Calu3 (cell line): ENCODE results near the gene TWIST2. TPM values are rescaled to one million over a fixed set of nuclear protein-coding genes. Genes with fewer than 3 reads are reported as not detected.

ENCODE experiments used
- BruUV-seq: library from RNA; stranded (reverse); fragments of 400-500 nt; replicated peaks from 2 replicates; lab custom pipeline; 2021; lab: Mats Ljungman, UMichigan
- CTCF ChIA-PET: fragments of 300-600 bp; sonication (Branson Sonifier 250); formaldehyde crosslinking; loops from one replicate; lab custom pipeline; 2022; ENCODE audit warnings: antibody characterized with exemption; lab: Charles Lee
- DNase-seq: peaks from one replicate; pipeline ENCODE4 v3.0.0; 2022
- H3K27ac Mint-ChIP-seq: one replicate; pipeline ENCODE4 v1.8.0; 2022; ENCODE audit warnings: mixed read lengths; ENCODE audit not compliant: unreplicated experiment
- H3K27me3 Mint-ChIP-seq: one replicate; pipeline ENCODE4 v1.8.0; 2022; ENCODE audit warnings: mixed read lengths; ENCODE audit not compliant: unreplicated experiment
- H3K36me3 Mint-ChIP-seq: one replicate; pipeline ENCODE4 v1.8.0; 2022; ENCODE audit warnings: mild to moderate bottlenecking, moderate library complexity, mixed read lengths; ENCODE audit not compliant: insufficient read depth, unreplicated experiment
- H3K4me1 Mint-ChIP-seq: one replicate; pipeline ENCODE4 v1.8.0; 2022; ENCODE audit warnings: mild to moderate bottlenecking, low read depth, mixed read lengths; ENCODE audit not compliant: unreplicated experiment
- H3K4me3 Mint-ChIP-seq: one replicate; pipeline ENCODE4 v1.8.0; 2022; ENCODE audit warnings: mild to moderate bottlenecking, low read depth, moderate library complexity, mixed read lengths; ENCODE audit not compliant: unreplicated experiment
- H3K9me3 Mint-ChIP-seq: one replicate; pipeline ENCODE4 v1.8.0; 2022; ENCODE audit warnings: low read depth, mixed read lengths; ENCODE audit not compliant: unreplicated experiment
- intact Hi-C: fragments of 100-400 bp; cut with micrococcal nuclease; formaldehyde crosslinking; loops from one replicate; pipeline ENCODE4 v1.10.0; 2022; ENCODE audit not compliant: unreplicated experiment
- total RNA-seq: library from RNA; stranded (reverse); gene quantifications from 2 replicates; pipeline ENCODE4 v1.2.3, GENCODE V29; 2022
- TF ChIP-seq, protein P1 (sequence below): fragments of 200-600 bp; IDR thresholded peaks from one replicate; pipeline ENCODE4 v1.8.0; 2022; ENCODE audit warnings: antibody characterized with exemption; ENCODE audit not compliant: unreplicated experiment

The TWIST2 gene
- total RNA-seq, 1 experiment from 2014 or later, result not detected

DNA sequence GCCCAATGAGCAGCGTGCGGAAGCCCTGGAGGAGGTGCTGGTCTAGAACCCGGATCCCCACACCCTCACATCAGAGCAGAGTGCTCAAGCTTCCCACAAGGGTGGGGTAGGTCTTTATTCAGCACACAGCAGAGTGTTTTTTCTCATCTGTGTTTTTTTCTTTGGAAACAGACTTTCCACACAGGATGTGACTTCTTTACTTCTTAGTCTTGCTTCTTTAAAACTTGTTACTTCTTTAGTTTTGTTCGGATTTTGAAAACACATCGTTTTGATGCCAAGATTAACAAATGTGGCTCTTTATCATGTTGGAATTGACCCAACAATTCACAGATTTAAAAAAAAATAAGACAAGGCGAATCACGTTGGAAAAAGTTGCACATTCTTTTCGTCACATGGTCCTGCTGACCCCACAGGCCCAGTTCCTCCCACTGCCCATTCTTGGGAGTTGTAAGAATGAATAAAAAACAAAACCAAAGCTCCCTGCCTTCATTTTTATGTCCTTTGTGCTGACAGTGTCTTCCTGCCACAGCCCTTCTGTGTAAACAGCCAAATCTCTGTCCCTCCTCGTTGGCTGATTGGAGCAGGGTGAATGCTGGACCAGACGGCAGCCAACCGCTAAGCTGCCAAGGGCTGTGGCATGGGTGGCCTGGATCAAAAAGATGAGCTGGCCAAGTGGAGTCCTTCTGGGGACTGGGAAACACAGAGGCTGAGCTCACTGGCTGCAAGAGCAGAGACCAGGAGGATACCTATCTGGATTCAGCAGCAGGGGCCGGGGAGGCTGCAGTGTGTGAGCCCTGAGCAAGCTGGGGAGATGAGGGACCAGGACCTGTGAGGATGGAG, 81.6 kb downstream of the TWIST2 start:
- peaks cover 9% of the 10 kb centered on the region for H3K9me3 Mint-ChIP-seq
- H3K27me3 Mint-ChIP-seq, result peaks cover 89% of the 10 kb centered on the region
- H3K36me3 Mint-ChIP-seq, result no peaks in the 10 kb centered on the region
- H3K27ac Mint-ChIP-seq, result no peak overlapping the region
- DNase-seq, result no peak
- BruUV-seq, result no TSS peak
- CTCF ChIA-PET, result no interaction called here
- intact Hi-C loops, result no loop called here
- TF ChIP-seq, protein P1, sequence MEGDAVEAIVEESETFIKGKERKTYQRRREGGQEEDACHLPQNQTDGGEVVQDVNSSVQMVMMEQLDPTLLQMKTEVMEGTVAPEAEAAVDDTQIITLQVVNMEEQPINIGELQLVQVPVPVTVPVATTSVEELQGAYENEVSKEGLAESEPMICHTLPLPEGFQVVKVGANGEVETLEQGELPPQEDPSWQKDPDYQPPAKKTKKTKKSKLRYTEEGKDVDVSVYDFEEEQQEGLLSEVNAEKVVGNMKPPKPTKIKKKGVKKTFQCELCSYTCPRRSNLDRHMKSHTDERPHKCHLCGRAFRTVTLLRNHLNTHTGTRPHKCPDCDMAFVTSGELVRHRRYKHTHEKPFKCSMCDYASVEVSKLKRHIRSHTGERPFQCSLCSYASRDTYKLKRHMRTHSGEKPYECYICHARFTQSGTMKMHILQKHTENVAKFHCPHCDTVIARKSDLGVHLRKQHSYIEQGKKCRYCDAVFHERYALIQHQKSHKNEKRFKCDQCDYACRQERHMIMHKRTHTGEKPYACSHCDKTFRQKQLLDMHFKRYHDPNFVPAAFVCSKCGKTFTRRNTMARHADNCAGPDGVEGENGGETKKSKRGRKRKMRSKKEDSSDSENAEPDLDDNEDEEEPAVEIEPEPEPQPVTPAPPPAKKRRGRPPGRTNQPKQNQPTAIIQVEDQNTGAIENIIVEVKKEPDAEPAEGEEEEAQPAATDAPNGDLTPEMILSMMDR, result no peak
- no peaks in the 10 kb centered on the region for H3K4me1 Mint-ChIP-seq
- no peak overlapping the region for H3K4me3 Mint-ChIP-seq

DNA sequence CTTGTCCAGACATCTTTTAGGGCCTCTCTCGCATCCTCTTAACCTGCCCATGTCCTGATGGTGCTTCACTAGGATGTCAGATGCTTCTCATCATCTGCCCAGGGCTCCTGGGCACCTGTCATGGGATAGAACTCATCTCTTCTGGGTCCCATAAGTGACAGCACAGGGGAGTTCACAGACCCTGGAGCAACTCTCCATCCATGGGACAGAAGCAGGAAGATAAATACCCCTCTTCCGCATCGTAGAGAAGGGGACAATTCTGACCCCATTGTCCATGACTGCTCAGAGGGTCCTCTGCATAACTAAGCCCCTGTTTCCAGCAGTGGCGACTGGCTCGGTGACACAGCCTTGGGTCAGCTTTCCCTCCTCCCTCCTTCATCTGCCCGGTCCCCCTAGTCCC, 82.3 kb downstream of the TWIST2 start:
- H3K27ac Mint-ChIP-seq, result no peak overlapping the region
- CTCF ChIA-PET, result no interaction called here
- no peaks in the 10 kb centered on the region for H3K36me3 Mint-ChIP-seq
- TF ChIP-seq, protein P1, result no peak
- no peak for DNase-seq
- intact Hi-C loops, result no loop called here
- no peaks in the 10 kb centered on the region for H3K4me1 Mint-ChIP-seq
- peaks cover 9% of the 10 kb centered on the region for H3K9me3 Mint-ChIP-seq
- H3K27me3 Mint-ChIP-seq, result peaks cover 89% of the 10 kb centered on the region
- no peak overlapping the region for H3K4me3 Mint-ChIP-seq
- BruUV-seq, result no TSS peak

DNA sequence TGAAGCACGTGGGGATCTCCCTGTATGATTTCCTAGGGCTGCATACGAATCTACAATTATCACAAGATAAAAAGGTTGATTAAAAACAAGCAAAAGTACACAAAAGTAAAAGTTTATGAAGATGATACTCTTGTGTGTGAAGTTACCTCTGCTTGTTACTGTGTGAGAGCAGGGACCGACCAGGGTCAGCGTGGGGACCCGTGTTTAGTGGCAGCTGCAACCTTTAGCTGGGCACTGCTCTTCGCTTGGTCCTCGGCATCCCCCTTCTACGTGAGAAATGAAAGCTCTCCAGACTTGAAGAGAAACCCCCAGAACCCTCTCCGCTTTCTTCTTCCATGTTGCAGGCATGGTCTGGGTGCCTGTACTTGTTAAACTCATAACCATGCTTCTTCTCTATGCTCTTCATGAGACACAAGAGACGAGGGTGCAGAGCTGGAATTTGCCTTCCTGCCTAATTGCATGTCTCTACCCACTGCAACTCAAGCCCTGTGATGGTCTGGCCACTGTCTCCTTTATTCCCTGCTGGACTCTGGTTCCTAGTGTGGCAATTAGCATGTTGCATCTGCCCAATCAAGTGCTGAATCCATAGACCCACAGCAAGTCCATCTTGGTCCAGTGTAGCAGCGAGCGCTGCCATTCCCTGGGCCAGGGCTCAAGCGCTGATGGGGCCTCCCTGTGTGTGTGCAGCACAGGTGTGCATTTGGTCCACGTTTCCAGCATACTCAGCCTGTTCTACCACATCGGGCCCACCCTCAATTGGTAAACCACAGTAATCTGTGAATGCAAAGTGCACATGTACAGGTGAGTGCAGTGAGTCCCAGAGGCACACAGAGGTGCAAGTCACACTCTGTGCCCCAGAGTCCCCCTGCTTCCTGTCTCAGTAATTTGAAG, 88.5 kb downstream of the TWIST2 start:
- CTCF ChIA-PET, result interaction anchor here (0.7 kb wide), 1 partner anchor 31 kb away, joined by 4 read pairs; no protein-coding TSS in a partner anchor
- Mint-ChIP-seq H3K36me3 (no peaks in the 10 kb centered on the region), H3K27me3 (peaks cover 45% of the 10 kb centered on the region), H3K9me3 (peaks cover 11% of the 10 kb centered on the region), H3K27ac (no peak overlapping the region), H3K4me1 (no peaks in the 10 kb centered on the region), H3K4me3 (no peak overlapping the region)
- BruUV-seq, result no TSS peak
- no peak for DNase-seq
- intact Hi-C loops, result no loop called here
- TF ChIP-seq, protein P1, result no peak

- no peaks in the 10 kb centered on the region for H3K36me3 Mint-ChIP-seq
- no peak overlapping the region for H3K4me3 Mint-ChIP-seq
- H3K27ac Mint-ChIP-seq, result no peak overlapping the region
- TF ChIP-seq, protein P1, result no peak
- intact Hi-C loops, result no loop called here
- no peak for DNase-seq
- no TSS peak for BruUV-seq
- H3K4me1 Mint-ChIP-seq, result no peaks in the 10 kb centered on the region
- peaks cover 47% of the 10 kb centered on the region for H3K27me3 Mint-ChIP-seq
- CTCF ChIA-PET, result no interaction called here
- peaks cover 7% of the 10 kb centered on the region for H3K9me3 Mint-ChIP-seq
These were observed 90.1 kb downstream of the TWIST2 start for GRCh38 chr2:238938003-238938400.
